Liver (tissue), 9 donors: Measurements from ENCODE around the gene MAGEF1. TPM values are rescaled to one million over a fixed set of nuclear protein-coding genes. Genes with fewer than 3 reads are reported as not detected.

Experiments
- DNase-seq: peaks from one replicate; pipeline ENCODE4 v3.0.0-alpha.2; 2017; ENCODE audit warnings: low spot score
- H3K27ac ChIP-seq, 2 donors: one replicate each; pipeline ENCODE4 v1.7.0; 2013; ENCODE audit warnings: inconsistent platforms in 2 of 2, low read length in 2 of 2, control low read depth in 1 of 2, low read depth in 1 of 2, mild to moderate bottlenecking in 1 of 2
- H3K27me3 ChIP-seq, 4 donors: one replicate each; pipeline versions ENCODE4 v1.6.1 to v1.7.0; 2013; ENCODE audit warnings: low read length in 3 of 4, inconsistent platforms in 1 of 4, mild to moderate bottlenecking in 1 of 4, moderate library complexity in 1 of 4; ENCODE audit not compliant: control insufficient read depth in 4 of 4, insufficient read depth in 4 of 4
- H3K36me3 ChIP-seq, 4 donors: one replicate each; pipeline versions ENCODE4 v1.6.1 to v1.7.0; 2013; ENCODE audit warnings: low read length in 3 of 4, mild to moderate bottlenecking in 3 of 4, low read depth in 1 of 4, moderate library complexity in 1 of 4; ENCODE audit not compliant: control insufficient read depth in 4 of 4, insufficient read depth in 3 of 4
- H3K4me1 ChIP-seq, 4 donors: one replicate each; pipeline versions ENCODE4 v1.6.1 to v1.7.0; 2013; ENCODE audit warnings: low read length in 3 of 4, mild to moderate bottlenecking in 3 of 4, moderate library complexity in 1 of 4; ENCODE audit not compliant: control insufficient read depth in 4 of 4, insufficient read depth in 4 of 4
- H3K4me3 ChIP-seq, 3 donors: one replicate each; pipeline versions ENCODE4 v1.6.1 to v1.7.0; 2013; ENCODE audit warnings: low read length in 3 of 3, control low read depth in 1 of 3, low read depth in 1 of 3, mild to moderate bottlenecking in 1 of 3
- H3K9ac ChIP-seq, 2 donors: one replicate each; pipeline ENCODE4 v1.7.0; 2013; ENCODE audit warnings: low read length in 2 of 2, mild to moderate bottlenecking in 2 of 2, moderate library complexity in 2 of 2, control low read depth in 1 of 2, low read depth in 1 of 2
- H3K9me3 ChIP-seq, 4 donors: one replicate each; pipeline versions ENCODE4 v1.6.1 to v1.7.0; 2013; ENCODE audit warnings: low read length in 3 of 4; ENCODE audit not compliant: control insufficient read depth in 4 of 4
- CTCF ChIP-seq: fragments of 150-350 bp; IDR thresholded peaks from 2 replicates; pipeline ENCODE4 v1.5.1; 2017; ENCODE audit warnings: improper control_type of control experiment, low read depth, low read length; ENCODE audit not compliant: missing input control
- EGR1 ChIP-seq, 2 donors: IDR thresholded peaks; 2 replicates each; pipeline ENCODE4 v1.6.1; 2016 to 2018; ENCODE audit warnings: antibody characterized with exemption in 2 of 2, low read depth in 2 of 2
- FOXA1 ChIP-seq: IDR thresholded peaks from 2 replicates; pipeline ENCODE4 v1.6.1; 2016; ENCODE audit warnings: antibody characterized with exemption
- FOXA2 ChIP-seq: IDR thresholded peaks from 2 replicates; pipeline ENCODE4 v1.6.1; 2016; ENCODE audit warnings: antibody characterized with exemption
- GABPA ChIP-seq, 2 donors: IDR thresholded peaks in 1 of 2; conservative IDR thresholded peaks in 1 of 2; 2 replicates each; pipeline ENCODE4 v1.6.1; 2016; ENCODE audit warnings: antibody characterized with exemption in 2 of 2, mild to moderate bottlenecking in 1 of 2, moderate library complexity in 1 of 2
- HNF4A ChIP-seq, 2 donors: conservative IDR thresholded peaks; 2 replicates each; pipeline ENCODE4 v1.6.1; 2016; ENCODE audit warnings: antibody characterized with exemption in 2 of 2, mild to moderate bottlenecking in 2 of 2
- HNF4G ChIP-seq: IDR thresholded peaks from 2 replicates; pipeline ENCODE4 v1.6.1; 2016; ENCODE audit warnings: antibody characterized with exemption
- JUND ChIP-seq, 2 donors: IDR thresholded peaks; 2 replicates each; pipeline ENCODE4 v1.6.1; 2016; ENCODE audit warnings: antibody characterized with exemption in 2 of 2
- MAX ChIP-seq: IDR thresholded peaks from 2 replicates; pipeline ENCODE4 v1.6.1; 2016; ENCODE audit warnings: antibody characterized with exemption
- NR2F2 ChIP-seq: IDR thresholded peaks from 2 replicates; pipeline ENCODE4 v1.6.1; 2016; ENCODE audit warnings: antibody characterized with exemption
- RAD21 ChIP-seq, 2 donors: IDR thresholded peaks; 2 replicates each; pipeline ENCODE4 v1.6.1; 2016; ENCODE audit warnings: antibody characterized with exemption in 2 of 2, mild to moderate bottlenecking in 2 of 2
- RXRA ChIP-seq, 2 donors: IDR thresholded peaks; 2 replicates each; pipeline ENCODE4 v1.6.1; 2017 to 2018; ENCODE audit warnings: antibody characterized with exemption in 2 of 2, mild to moderate bottlenecking in 1 of 2
- SP1 ChIP-seq: IDR thresholded peaks from 2 replicates; pipeline ENCODE4 v1.6.1; 2018; ENCODE audit warnings: antibody characterized with exemption, mild to moderate bottlenecking
- TAF1 ChIP-seq: conservative IDR thresholded peaks from 2 replicates; pipeline ENCODE4 v1.6.1; 2016; ENCODE audit warnings: antibody characterized with exemption, mild to moderate bottlenecking
- YY1 ChIP-seq: IDR thresholded peaks from 2 replicates; pipeline ENCODE4 v1.6.1; 2016; ENCODE audit warnings: antibody characterized with exemption, mild to moderate bottlenecking
- WGBS: extraction: QIAGEN DNeasy Blood & Tissue Kit; methylation state at CpG from one replicate; pipeline ENCODE4 v1.1.7; 2013; 5-methylcytosine and 5-hydroxymethylcytosine counted together
- polyA plus RNA-seq, 2 donors: library from polyadenylated mRNA; stranded (reverse) in 1 of 2; unstranded in 1 of 2; fragments of 200-250 nt in 1 of 2; fragments of >200 nt in 1 of 2; fragmentation: Nextera tagmentation in 1 of 2; extraction: Ambion mirVana in 1 of 2; gene quantifications; one replicate each; pipeline versions ENCODE4 v1.2.1 to v1.2.3, GENCODE V29; 2013 to 2015
- total RNA-seq, 2 donors: library from RNA; depleted of rRNA; stranded (reverse); fragments of >200 nt; gene quantifications; one replicate each; pipeline ENCODE4 v1.2.3, GENCODE V29; 2014
- TF ChIP-seq, protein P1 (sequence below): IDR thresholded peaks from 2 replicates; pipeline ENCODE4 v1.6.1; 2016; ENCODE audit warnings: antibody characterized with exemption, mild to moderate bottlenecking
- TF ChIP-seq, protein P2 (sequence below): IDR thresholded peaks from 2 replicates; pipeline ENCODE4 v1.6.1; 2016; ENCODE audit warnings: antibody characterized with exemption
- TF ChIP-seq, protein P3 (sequence below): IDR thresholded peaks from 2 replicates; pipeline ENCODE4 v1.6.1; 2016; ENCODE audit warnings: antibody characterized with exemption
- donor health status: healthy.
- donor health status: healthy.
- donor health status: healthy.
- donor health status: healthy.
- donor health status: healthy.

MAGEF1 gene
- total and polyA plus RNA-seq, 4 donors, result 12.9 to 15.5 (median 14.3) TPM

GRCh38 chr3:184756151-184757021 lies 44.5 kb upstream of the MAGEF1 start:
- no peak for DNase-seq
- no peaks in the 10 kb centered on the region for H3K9me3 ChIP-seq
- peak overlapping the region; percentile 26 to 46 for H3K27ac ChIP-seq
- no peak overlapping the region for H3K9ac ChIP-seq
- H3K4me1 ChIP-seq, result peaks cover 0 to 5% (median 0%) of the 10 kb centered on the region in 4 donors
- H3K4me3 ChIP-seq, result no peak overlapping the region
- H3K36me3 ChIP-seq, result no peaks in the 10 kb centered on the region
- H3K27me3 ChIP-seq, result no peaks in the 10 kb centered on the region
- WGBS, result 75% methylated on average over 13 of the region's 13 CpGs
- no peak for TF ChIP-seq HNF4A (conservative IDR thresholded peaks at IDR 0.05)
- no peak for TF ChIP-seq FOXA1
- TF ChIP-seq NR2F2, result no peak
- TF ChIP-seq, protein P1, sequence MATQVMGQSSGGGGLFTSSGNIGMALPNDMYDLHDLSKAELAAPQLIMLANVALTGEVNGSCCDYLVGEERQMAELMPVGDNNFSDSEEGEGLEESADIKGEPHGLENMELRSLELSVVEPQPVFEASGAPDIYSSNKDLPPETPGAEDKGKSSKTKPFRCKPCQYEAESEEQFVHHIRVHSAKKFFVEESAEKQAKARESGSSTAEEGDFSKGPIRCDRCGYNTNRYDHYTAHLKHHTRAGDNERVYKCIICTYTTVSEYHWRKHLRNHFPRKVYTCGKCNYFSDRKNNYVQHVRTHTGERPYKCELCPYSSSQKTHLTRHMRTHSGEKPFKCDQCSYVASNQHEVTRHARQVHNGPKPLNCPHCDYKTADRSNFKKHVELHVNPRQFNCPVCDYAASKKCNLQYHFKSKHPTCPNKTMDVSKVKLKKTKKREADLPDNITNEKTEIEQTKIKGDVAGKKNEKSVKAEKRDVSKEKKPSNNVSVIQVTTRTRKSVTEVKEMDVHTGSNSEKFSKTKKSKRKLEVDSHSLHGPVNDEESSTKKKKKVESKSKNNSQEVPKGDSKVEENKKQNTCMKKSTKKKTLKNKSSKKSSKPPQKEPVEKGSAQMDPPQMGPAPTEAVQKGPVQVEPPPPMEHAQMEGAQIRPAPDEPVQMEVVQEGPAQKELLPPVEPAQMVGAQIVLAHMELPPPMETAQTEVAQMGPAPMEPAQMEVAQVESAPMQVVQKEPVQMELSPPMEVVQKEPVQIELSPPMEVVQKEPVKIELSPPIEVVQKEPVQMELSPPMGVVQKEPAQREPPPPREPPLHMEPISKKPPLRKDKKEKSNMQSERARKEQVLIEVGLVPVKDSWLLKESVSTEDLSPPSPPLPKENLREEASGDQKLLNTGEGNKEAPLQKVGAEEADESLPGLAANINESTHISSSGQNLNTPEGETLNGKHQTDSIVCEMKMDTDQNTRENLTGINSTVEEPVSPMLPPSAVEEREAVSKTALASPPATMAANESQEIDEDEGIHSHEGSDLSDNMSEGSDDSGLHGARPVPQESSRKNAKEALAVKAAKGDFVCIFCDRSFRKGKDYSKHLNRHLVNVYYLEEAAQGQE, result no peak
- no peak for TF ChIP-seq JUND (IDR thresholded peaks at IDR 0.05)

DNA sequence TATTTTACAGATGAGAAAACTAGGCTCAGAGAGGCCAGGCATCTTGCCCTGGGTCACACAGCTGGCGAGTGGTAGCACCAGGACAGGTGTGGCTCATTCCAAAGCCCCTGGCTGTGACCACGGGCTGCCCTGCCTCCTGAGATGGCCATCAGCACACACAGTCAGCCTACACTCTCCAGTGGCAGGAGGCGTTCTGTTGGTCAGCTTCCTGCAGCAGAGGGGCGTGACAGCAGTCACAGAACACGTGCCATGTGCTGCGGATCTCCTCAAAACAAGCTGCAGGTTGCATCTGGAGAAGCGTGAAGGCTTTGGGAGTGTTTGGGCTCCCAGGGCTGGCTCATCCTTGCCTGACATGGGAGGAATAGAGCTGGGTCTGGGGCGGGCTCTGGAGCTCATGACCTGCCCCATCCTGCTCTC lies 43.5 kb upstream of the MAGEF1 start:
- Histone ChIP-seq H3K9me3 (no peaks in the 10 kb centered on the region), H3K27me3 (no peaks in the 10 kb centered on the region), H3K4me1 (no peaks in the 10 kb centered on the region), H3K36me3 (no peaks in the 10 kb centered on the region), H3K27ac (no peak overlapping the region), H3K4me3 (no peak overlapping the region), H3K9ac (no peak overlapping the region)
- 79% methylated on average over 8 of the region's 8 CpGs for WGBS
- TF ChIP-seq GABPA (IDR thresholded peaks at IDR 0.05 in 1 of 2, conservative IDR thresholded peaks at IDR 0.05 in 1 of 2), result no peak
- TF ChIP-seq NR2F2, result no peak
- no peak for TF ChIP-seq FOXA1
- no peak for TF ChIP-seq EGR1 (IDR thresholded peaks at IDR 0.05; ENCODE audit: low read depth in 2 of 2)
- TF ChIP-seq, protein P2, sequence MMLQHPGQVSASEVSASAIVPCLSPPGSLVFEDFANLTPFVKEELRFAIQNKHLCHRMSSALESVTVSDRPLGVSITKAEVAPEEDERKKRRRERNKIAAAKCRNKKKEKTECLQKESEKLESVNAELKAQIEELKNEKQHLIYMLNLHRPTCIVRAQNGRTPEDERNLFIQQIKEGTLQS, result no peak
- no peak for TF ChIP-seq HNF4G
- no peak for TF ChIP-seq YY1
- no peak for TF ChIP-seq RXRA (IDR thresholded peaks at IDR 0.05)
- no peak for DNase-seq

GRCh38 chr3:184752361-184752760 lies 40.5 kb upstream of the MAGEF1 start:
- WGBS, result 72% methylated on average over 5 of the region's 5 CpGs

More at GRCh38 chr3:184752361-184752760, 40.5 kb upstream of the MAGEF1 start:
- H3K27me3 ChIP-seq, result no peaks in the 10 kb centered on the region
- no peak for TF ChIP-seq HNF4A (conservative IDR thresholded peaks at IDR 0.05)
- no peak for TF ChIP-seq CTCF
- no peak for TF ChIP-seq FOXA2
- TF ChIP-seq RXRA (IDR thresholded peaks at IDR 0.05), result no peak
- TF ChIP-seq MAX, result no peak
- TF ChIP-seq GABPA (IDR thresholded peaks at IDR 0.05 in 1 of 2, conservative IDR thresholded peaks at IDR 0.05 in 1 of 2), result no peak
- no peak for TF ChIP-seq YY1
- no peak for TF ChIP-seq SP1
- TF ChIP-seq HNF4G, result no peak
- TF ChIP-seq, protein P2, result no peak
- no peak for TF ChIP-seq RAD21 (IDR thresholded peaks at IDR 0.05)
- TF ChIP-seq, protein P3, sequence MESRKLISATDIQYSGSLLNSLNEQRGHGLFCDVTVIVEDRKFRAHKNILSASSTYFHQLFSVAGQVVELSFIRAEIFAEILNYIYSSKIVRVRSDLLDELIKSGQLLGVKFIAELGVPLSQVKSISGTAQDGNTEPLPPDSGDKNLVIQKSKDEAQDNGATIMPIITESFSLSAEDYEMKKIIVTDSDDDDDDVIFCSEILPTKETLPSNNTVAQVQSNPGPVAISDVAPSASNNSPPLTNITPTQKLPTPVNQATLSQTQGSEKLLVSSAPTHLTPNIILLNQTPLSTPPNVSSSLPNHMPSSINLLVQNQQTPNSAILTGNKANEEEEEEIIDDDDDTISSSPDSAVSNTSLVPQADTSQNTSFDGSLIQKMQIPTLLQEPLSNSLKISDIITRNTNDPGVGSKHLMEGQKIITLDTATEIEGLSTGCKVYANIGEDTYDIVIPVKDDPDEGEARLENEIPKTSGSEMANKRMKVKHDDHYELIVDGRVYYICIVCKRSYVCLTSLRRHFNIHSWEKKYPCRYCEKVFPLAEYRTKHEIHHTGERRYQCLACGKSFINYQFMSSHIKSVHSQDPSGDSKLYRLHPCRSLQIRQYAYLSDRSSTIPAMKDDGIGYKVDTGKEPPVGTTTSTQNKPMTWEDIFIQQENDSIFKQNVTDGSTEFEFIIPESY, result no peak
- no peak for TF ChIP-seq NR2F2
- TF ChIP-seq FOXA1, result no peak
- TF ChIP-seq JUND (IDR thresholded peaks at IDR 0.05), result no peak
- TF ChIP-seq EGR1 (IDR thresholded peaks at IDR 0.05; ENCODE audit: low read depth in 2 of 2), result no peak
- no peak for TF ChIP-seq TAF1
- H3K4me3 ChIP-seq, result no peak overlapping the region
- H3K36me3 ChIP-seq, result no peaks in the 10 kb centered on the region
- no peak overlapping the region for H3K27ac ChIP-seq
- no peaks in the 10 kb centered on the region for H3K9me3 ChIP-seq
- no peak overlapping the region for H3K9ac ChIP-seq
- DNase-seq, result no peak
- H3K4me1 ChIP-seq, result no peaks in the 10 kb centered on the region
